ENCODE results near the gene ZMIZ1. TPM values are rescaled to one million over a fixed set of nuclear protein-coding genes. Genes with fewer than 3 reads are reported as not detected.
A peak's percentile ranks its signal among the peaks of the same experiment; 100 is the strongest.

ZMIZ1 gene
- total RNA-seq, 4 donors from 2014 or later: 65.5 to 88.2 (median 69.3) TPM

DNA sequence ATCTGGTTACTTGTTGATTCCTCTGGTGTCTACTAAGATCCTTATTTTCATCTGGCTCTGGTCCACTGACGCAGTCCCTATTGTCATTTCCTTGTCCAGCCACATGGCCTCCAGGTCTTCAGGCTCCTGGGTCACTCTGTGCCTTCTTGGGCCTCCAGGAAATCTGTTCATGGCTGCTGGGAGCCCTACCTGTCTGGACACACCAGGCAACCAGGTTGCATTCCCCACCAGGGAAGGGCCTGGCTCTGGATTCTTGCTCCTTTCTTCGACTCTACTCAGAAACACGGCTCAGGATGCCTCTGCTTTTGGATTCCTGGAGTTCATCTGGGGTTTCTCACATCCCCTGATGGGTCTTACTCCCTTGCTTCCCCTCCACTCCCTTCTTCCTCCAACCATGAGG is 270.5 kb downstream of the ZMIZ1 start:
- no peak overlapping the region for H3K4me3 ChIP-seq
- peaks cover 0 to 28% (median 5%) of the 10 kb centered on the region in 4 donors for H3K4me1 ChIP-seq
- no peak for DNase-seq (ENCODE audit: low spot score in 2 of 2)
- H3K9me3 ChIP-seq: no peaks in the 10 kb centered on the region
- no peaks in the 10 kb centered on the region for H3K36me3 ChIP-seq
- WGBS, 2 donors: 84 to 85% methylated on average over 3 of the region's 3 CpGs
- TF ChIP-seq POLR2A (IDR thresholded peaks at IDR 0.05) (no peak), EP300 (IDR thresholded peaks at IDR 0.05) (no peak)
- TF ChIP-seq, protein P1, sequence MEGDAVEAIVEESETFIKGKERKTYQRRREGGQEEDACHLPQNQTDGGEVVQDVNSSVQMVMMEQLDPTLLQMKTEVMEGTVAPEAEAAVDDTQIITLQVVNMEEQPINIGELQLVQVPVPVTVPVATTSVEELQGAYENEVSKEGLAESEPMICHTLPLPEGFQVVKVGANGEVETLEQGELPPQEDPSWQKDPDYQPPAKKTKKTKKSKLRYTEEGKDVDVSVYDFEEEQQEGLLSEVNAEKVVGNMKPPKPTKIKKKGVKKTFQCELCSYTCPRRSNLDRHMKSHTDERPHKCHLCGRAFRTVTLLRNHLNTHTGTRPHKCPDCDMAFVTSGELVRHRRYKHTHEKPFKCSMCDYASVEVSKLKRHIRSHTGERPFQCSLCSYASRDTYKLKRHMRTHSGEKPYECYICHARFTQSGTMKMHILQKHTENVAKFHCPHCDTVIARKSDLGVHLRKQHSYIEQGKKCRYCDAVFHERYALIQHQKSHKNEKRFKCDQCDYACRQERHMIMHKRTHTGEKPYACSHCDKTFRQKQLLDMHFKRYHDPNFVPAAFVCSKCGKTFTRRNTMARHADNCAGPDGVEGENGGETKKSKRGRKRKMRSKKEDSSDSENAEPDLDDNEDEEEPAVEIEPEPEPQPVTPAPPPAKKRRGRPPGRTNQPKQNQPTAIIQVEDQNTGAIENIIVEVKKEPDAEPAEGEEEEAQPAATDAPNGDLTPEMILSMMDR (IDR thresholded peaks at IDR 0.05): no peak
- H3K27ac ChIP-seq: no peak overlapping the region
- H3K27me3 ChIP-seq: no peaks in the 10 kb centered on the region

DNA sequence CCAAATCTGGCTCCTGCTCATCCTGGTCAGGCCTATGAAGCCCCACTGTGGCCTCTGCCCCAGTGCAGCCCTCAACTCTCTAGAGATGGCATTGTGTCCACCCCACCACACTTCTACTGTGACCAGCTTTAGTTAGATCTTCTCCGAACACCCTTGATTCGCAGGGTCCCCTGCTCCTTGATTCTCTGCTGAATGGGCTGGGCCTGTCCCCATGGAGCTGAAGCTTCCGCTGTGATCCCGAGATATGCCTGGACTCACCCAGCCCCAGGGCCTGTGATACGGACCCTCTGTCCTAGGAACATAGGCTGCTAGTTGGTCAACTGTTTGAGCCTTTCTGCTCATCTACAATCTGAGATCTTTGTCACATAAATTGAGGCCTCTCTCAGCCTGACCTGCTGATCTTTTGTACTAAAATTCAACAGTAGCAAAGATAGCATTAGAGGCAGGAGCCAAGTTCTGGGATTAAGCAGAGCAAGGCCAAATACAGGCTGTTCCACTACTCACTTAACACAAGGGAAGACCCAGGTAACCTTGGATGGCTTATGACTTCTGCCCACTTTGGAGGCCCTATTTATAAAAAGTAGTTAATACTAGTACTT is 272.0 kb downstream of the ZMIZ1 start:
- WGBS, 2 donors: 93 to 95% methylated on average over 5 of the region's 5 CpGs
- H3K27ac ChIP-seq: peak overlapping the region in 1 of 4 donors; percentile 58

DNA sequence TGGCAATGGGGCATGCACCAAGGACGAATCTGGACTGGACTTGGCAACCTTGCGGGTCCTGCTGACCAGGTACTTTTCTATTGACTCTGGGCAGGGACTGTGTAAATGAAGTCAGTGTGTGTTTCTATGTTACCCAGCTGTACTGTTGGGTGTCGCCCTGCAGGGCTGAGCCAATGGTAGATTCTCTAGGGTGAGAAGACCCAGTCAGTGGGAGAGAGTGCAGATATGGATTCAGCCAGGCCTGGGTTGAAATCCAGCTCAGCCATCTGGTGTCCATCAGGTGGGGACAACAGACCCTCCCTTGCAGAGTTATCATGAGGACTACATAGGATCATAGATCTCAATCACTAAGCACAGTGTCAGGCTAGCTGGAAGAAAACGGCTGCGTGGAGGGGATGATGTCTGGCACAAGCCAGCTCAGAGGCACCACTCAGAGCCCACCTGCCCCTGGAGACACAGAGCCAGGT is 273.6 kb downstream of the ZMIZ1 start:
- peaks cover 0 to 22% (median 0%) of the 10 kb centered on the region in 4 donors for H3K4me1 ChIP-seq
- H3K27ac ChIP-seq: no peak overlapping the region
- TF ChIP-seq POLR2A (IDR thresholded peaks at IDR 0.05) (no peak), EP300 (IDR thresholded peaks at IDR 0.05) (no peak)
- TF ChIP-seq, protein P1 (IDR thresholded peaks at IDR 0.05): no peak
- H3K36me3 ChIP-seq: no peaks in the 10 kb centered on the region
- DNase-seq (ENCODE audit: low spot score in 2 of 2): no peak
- 90 to 93% methylated on average over 5 of the region's 5 CpGs for whole genome bisulfite sequencing, 2 donors
- H3K9me3 ChIP-seq: no peaks in the 10 kb centered on the region
- H3K27me3 ChIP-seq: no peaks in the 10 kb centered on the region
- H3K4me3 ChIP-seq: no peak overlapping the region

More for the DNA sequence above, 272.0 kb downstream of the ZMIZ1 start:
- H3K4me3 ChIP-seq: no peak overlapping the region
- no peak for DNase-seq (ENCODE audit: low spot score in 2 of 2)
- TF ChIP-seq POLR2A (IDR thresholded peaks at IDR 0.05): no peak
- TF ChIP-seq EP300 (IDR thresholded peaks at IDR 0.05): peak in 1 of 2 donors; percentile 18
- H3K27me3 ChIP-seq: no peaks in the 10 kb centered on the region
- no peaks in the 10 kb centered on the region for H3K36me3 ChIP-seq
- H3K9me3 ChIP-seq: no peaks in the 10 kb centered on the region
- peaks cover 0 to 20% (median 2%) of the 10 kb centered on the region in 4 donors for H3K4me1 ChIP-seq

DNA sequence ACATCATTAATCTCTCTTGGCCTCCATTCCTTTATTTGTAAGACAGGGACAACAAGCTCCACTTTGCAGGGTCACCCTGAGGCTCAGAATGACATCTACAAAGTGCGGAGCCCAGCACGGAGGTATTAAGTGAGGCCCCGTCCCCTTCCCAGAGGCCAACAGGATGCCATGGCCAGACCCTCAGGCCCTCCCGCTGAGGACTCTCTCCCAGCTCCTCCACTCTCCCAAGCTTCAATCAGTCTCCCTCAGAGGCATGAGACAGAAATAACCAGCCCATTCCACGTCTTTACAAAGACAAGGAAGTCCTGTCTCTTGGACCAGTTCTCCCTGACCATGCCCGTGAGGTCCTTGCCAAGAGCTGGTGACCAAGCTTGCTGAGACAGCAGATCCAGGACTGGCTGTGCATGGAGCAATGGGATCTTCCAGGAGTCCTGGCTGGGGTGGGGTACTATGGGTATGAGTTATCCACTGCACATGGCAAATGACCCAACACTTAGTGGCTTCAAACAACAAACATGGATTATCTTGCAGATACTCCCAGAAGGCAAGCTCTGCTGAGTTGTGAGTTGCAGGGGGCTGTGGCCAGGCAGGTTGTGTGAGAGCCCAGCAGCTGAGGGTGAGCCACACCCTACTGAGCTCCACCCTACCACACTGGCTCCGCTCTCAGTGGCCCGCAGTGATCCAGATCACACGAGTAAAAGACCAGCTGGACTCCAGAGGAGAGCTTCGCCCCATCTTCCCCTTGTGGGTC is 274.2 kb downstream of the ZMIZ1 start:
- Histone ChIP-seq H3K4me3 (no peak overlapping the region), H3K36me3 (no peaks in the 10 kb centered on the region), H3K4me1 (peaks cover 0 to 26% (median 1%) of the 10 kb centered on the region in 4 donors), H3K27ac (no peak overlapping the region), H3K9me3 (no peaks in the 10 kb centered on the region), H3K27me3 (no peaks in the 10 kb centered on the region)
- DNase-seq (ENCODE audit: low spot score in 2 of 2): no peak
- no peak for TF ChIP-seq POLR2A (IDR thresholded peaks at IDR 0.05)
- TF ChIP-seq, protein P1 (IDR thresholded peaks at IDR 0.05): no peak
- no peak for TF ChIP-seq EP300 (IDR thresholded peaks at IDR 0.05)
- 73 to 80% methylated on average over 6 to 10 of the region's 10 CpGs for WGBS, 2 donors

DNA sequence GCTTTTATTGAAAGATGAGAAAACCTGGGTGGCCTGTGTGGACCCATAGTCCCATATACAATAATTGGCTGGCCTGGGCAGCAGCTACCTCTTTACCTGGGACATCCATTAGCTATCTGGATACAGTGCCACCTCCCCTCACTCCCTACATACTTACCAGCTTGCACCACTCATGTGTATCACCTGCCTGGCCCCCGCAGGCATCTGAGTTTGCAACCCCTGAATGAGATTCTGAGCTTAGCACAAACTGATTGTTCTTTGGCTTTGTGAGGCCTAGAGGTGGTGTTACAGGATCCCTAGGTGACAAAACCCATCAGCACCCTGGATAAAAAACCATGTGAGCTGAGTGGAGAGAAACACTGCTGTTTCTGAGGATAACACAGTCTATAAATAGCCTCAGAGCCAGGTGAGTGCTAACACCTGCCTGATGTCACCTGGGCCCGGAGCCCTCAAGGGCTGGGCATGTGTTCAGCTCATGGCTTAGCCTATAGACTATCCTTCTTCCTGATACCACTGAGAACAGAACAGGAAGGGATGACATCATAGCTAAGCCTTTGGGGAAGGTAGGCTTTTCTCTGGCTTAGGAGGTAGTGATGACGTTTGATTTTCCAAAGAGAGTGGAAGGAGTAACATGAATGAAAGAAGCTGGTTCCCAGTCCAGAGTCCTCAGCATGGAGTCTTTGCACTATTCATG is 275.9 kb downstream of the ZMIZ1 start:
- H3K4me1 ChIP-seq: peaks cover 0 to 41% (median 10%) of the 10 kb centered on the region in 4 donors

More for the DNA sequence above, 275.9 kb downstream of the ZMIZ1 start:
- Histone ChIP-seq H3K27me3 (no peaks in the 10 kb centered on the region), H3K4me3 (no peak overlapping the region), H3K27ac (no peak overlapping the region), H3K36me3 (peaks cover 0 to 8% (median 0%) of the 10 kb centered on the region in 3 donors), H3K9me3 (no peaks in the 10 kb centered on the region)
- DNase-seq (ENCODE audit: low spot score in 2 of 2): no peak
- WGBS, 2 donors: 80 to 85% methylated on average over 3 of the region's 3 CpGs
- no peak for TF ChIP-seq EP300 (IDR thresholded peaks at IDR 0.05)
- TF ChIP-seq POLR2A (IDR thresholded peaks at IDR 0.05): no peak
- TF ChIP-seq, protein P1 (IDR thresholded peaks at IDR 0.05): no peak
